ENCODE data around the gene HPX.
A peak's percentile ranks its signal among the peaks of the same experiment; 100 is the strongest.

Gene HPX

DNA sequence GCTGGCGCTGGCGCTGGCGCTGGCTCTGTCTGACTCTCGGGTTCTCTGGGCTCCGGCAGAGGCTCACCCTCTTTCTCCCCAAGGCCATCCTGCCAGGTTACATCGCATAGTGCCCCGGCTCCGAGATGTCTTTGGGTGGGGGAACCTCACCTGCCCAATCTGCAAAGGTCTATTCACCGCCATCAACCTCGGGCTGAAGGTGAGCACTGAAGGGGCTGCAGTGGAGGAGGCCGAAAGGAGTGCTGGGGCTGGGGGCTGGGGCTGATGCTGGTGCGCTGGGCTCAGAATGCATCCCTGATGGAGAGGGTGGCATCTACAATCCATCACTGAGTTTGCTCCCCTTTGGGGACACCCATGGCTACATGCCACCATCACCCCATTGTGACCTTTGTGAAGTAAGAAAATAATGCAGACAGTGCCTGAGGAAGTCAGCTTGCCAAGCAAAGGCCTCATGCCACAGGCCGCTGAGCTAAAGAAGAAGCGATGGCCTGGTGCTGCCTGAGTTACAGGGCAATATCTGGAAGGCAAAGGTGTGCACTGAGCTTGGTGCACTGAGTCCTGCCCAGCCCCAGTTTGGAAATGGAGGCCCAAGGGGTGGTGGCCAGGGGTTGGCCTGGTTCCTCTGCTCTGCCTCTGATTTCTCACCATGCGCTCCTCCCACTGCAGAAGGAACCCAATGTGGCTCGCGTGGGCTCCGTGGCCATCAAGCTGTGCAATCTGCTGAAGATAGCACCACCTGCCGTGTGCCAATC lies 49.9 kb downstream of the HPX start:
- no peak for DNase-seq (ENCODE audit: low read depth in 2 of 2)

DNA sequence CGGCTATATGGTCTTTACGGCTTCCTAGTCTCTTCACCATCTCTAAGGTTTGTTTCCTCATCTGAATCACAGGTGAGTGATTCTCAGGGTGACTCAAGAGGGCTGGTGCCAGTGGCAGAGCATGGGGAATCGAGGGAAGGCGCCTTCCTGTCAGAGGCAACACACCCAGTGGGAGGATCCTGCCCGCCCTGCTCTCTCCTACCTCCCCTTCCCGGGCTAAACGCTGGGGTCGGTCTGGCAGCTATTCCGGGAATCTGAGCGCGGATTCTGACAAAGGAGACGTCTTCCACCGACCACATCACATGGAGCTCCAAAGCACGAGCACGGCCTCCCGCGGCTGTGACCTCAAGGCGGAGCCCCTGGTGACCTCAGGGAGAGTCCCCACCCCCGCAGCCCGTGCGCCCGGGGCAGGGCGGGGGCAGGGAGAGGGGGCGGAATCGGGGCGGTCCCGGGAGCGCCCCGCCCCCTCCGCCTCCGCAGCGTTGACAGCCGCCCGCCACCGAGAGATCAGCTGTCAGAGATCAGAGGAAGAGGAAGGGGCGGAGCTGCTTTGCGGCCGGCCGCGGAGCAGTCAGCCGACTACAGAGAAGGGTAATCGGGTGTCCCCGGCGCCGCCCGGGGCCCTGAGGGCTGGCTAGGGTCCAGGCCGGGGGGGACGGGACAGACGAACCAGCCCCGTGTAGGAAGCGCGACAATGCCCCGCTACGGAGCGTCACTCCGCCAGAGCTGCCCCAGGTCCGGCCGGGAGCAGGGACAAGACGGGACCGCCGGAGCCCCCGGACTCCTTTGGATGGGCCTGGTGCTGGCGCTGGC lies 50.7 kb downstream of the HPX start, which contains the start of gene SMPD1:
TSS of gene SMPD1 (plus strand) at position 570 of the 813 bp plus-strand sequence. CDS start at position 695, 125 bp downstream.
- DNase-seq (ENCODE audit: low read depth in 2 of 2) = peak; percentile 86

DNA sequence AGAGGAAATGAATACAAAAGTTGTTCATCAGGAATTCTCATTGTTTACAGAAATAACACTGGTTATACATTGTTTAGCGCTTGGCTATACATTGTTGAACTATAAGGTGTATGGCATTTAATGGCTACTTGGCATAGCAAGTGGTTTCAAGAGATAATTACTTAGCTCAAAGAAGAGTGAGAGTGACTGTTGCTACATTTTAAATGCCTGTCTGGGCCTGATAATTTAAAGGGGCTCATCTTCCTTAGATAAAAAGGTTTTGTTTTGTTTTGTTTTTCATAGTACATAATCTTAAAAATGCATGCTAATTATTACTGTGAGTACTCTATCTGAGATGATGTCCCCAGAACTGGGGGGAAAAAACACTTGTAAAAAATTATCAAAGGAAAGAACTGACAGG lies 52.0 kb downstream of the HPX start:
- no peak for DNase-seq (ENCODE audit: low read depth in 2 of 2)

DNA sequence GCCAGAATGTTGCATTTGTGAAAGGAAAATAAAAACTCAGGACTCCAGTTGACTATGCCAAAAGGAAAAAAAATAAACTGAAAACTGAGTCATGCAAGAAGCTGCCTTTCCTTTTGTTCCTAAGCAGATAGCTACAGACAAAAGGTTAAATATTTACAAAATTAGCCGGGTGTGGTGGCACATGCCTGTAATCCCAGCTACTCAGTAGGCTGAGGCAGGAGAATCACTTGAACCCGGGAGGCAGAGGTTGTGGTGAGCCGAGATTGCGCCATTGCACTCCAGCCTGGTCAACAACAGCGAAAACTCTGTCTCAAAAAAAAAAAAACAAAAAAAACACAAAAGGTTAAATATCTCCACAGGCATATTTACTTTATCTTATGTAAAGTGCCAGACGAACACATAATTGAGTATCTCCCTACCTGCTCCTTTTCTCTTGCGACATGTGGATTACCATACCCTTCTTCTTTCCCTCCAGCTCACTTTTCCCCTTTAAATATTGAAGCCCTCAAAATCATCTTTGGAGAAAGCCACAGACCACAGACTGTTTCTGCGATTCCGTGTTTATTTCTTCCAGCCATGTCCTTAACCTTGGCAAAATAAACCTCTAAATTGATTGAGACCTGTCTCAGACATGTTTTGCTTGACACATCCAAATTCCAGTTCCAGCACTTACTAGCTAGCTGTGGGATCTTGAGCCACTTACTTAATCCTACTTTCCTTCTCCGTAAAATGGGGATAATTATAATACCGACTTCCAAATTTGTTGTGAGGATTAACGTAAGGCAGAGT lies 52.8 kb downstream of the HPX start:
- no peak for DNase-seq (ENCODE audit: low read depth in 2 of 2)

DNA sequence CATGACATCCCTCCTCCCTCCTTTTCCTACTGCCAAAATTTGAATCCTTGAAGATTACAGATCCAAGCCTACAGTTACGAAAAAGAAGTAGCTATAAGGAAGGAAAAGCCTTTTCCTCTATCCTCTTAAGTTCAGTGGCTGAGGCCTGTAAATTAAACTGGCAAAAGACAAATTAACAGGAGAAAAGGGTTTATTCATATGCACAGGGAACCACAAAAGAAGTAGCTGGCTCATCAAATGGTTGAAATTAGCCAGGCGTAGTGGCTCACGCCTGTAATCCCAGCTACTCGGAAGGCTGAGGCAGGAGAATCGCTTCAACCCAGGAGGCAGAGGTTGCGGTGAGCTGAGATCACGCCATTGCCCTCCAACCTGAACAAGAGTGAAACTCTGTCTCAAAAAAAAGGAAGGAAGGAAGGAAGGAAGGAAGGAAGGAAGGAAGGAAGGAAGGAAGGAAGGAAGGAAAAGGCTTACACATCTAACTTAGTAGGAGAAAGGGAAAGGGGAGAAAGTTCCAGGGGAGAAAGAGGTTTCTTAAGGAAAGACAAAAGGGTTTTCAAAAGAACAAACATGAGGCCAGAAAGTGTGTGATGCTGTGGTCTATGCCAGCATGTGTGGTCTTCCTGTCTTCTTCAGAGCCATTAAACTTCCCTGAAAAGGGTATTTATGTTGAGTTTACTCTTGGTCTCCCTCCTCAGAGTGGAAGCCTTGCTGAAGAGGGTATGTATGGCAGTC lies 55.6 kb downstream of the HPX start:
- no peak for DNase-seq (ENCODE audit: low read depth in 2 of 2)

Measured in stimulated activated CD4-positive, alpha-beta T cell treated with anti-CD3 and anti-CD28 coated beads, Interleukin-12 subunit alpha, Interleukin-12 subunit beta, amount 100 ng/mL, for 24 hours (primary cell).